Testis (tissue), 3 donors: ENCODE data around the gene DLK2. TPM values are rescaled to one million over a fixed set of nuclear protein-coding genes. Genes with fewer than 3 reads are reported as not detected.
"Not testable (repeated sequence)": the region's sequence is repeated elsewhere in the genome, so short reads cannot be mapped to it uniquely, and the experiment has no call there.

Experiments used
- DNase-seq: peaks from one replicate; pipeline ENCODE4 v3.0.0-alpha.2; 2019
- H3K27ac ChIP-seq, 2 donors: fragments of 200-600 bp; sonication (generic); one replicate each; pipeline ENCODE4 v1.5.1; 2019
- H3K27me3 ChIP-seq: fragments of 200-600 bp; sonication (generic); one replicate; pipeline ENCODE4 v1.5.1; 2019
- H3K36me3 ChIP-seq: fragments of 200-600 bp; sonication (generic); one replicate; pipeline ENCODE4 v1.5.1; 2017; ENCODE audit warnings: low read depth; ENCODE audit errors: missing control alignments
- H3K4me1 ChIP-seq: fragments of 200-600 bp; sonication (generic); one replicate; pipeline ENCODE4 v1.5.1; 2019
- H3K4me3 ChIP-seq, 2 donors: fragments of 200-600 bp; sonication (generic); one replicate each; pipeline ENCODE4 v1.5.1; 2017 to 2019
- H3K9me3 ChIP-seq: fragments of 200-600 bp; sonication (generic); one replicate; pipeline ENCODE4 v1.5.1; 2017
- POLR2A ChIP-seq: fragments of 450-650 bp; IDR thresholded peaks from one replicate; pipeline ENCODE4 v1.6.1; 2017; ENCODE audit warnings: antibody characterized with exemption, mild to moderate bottlenecking, moderate library complexity
- WGBS, 2 donors: methylation state at CpG; one replicate each; pipeline ENCODE4 v1.1.5; 2018; 5-methylcytosine and 5-hydroxymethylcytosine counted together
- intact Hi-C: fragments of 100-400 bp; cut with DNase I; formaldehyde crosslinking; loops from one replicate; pipeline ENCODE4 v1.15.1; 2023; ENCODE audit warnings: low total_unique reads
- polyA plus RNA-seq: library from polyadenylated mRNA; stranded (reverse); fragments of 350-450 nt; fragmentation: Illumina TruSeq; extraction: RNeasy Lipid Tissue Mini Kit (QIAGEN cat#74804); gene quantifications from one replicate; pipeline ENCODE4 v1.2.3, GENCODE V29; 2014; ENCODE audit warnings: low read depth, low replicate concordance; ENCODE audit not compliant: insufficient read depth
- total RNA-seq, 2 donors: library from RNA; depleted of rRNA; stranded (reverse); fragments of >200 nt; gene quantifications; one replicate each; pipeline ENCODE4 v1.2.3, GENCODE V29; 2016
- TF ChIP-seq, protein P1 (sequence below), 3 experiments: fragments of 450-650 bp in 2 of 3; fragments of 200-600 bp in 1 of 3; sonication (generic) in 1 of 3; IDR thresholded peaks; one replicate each; pipeline ENCODE4 v1.5.1; 2016 to 2019; ENCODE audit warnings: antibody characterized with exemption in 3 of 3, mild to moderate bottlenecking in 2 of 3, moderate library complexity in 1 of 3

Gene DLK2
- total and polyA plus RNA-seq, 3 donors from 2014 or later: 1.3 to 1.9 (median 1.7) TPM

GRCh38 chr6:43420012-43420709, 35.2 kb downstream of the DLK2 start:
- no peak overlapping the region for H3K4me3 ChIP-seq
- no peak for TF ChIP-seq POLR2A
- TF ChIP-seq, protein P1, sequence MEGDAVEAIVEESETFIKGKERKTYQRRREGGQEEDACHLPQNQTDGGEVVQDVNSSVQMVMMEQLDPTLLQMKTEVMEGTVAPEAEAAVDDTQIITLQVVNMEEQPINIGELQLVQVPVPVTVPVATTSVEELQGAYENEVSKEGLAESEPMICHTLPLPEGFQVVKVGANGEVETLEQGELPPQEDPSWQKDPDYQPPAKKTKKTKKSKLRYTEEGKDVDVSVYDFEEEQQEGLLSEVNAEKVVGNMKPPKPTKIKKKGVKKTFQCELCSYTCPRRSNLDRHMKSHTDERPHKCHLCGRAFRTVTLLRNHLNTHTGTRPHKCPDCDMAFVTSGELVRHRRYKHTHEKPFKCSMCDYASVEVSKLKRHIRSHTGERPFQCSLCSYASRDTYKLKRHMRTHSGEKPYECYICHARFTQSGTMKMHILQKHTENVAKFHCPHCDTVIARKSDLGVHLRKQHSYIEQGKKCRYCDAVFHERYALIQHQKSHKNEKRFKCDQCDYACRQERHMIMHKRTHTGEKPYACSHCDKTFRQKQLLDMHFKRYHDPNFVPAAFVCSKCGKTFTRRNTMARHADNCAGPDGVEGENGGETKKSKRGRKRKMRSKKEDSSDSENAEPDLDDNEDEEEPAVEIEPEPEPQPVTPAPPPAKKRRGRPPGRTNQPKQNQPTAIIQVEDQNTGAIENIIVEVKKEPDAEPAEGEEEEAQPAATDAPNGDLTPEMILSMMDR (IDR thresholded peaks at IDR 0.05): no peak
- no peak overlapping the region for H3K27ac ChIP-seq
- no peaks in the 10 kb centered on the region for H3K4me1 ChIP-seq
- intact Hi-C loops: no loop called here
- no peak for DNase-seq
- no peaks in the 10 kb centered on the region for H3K27me3 ChIP-seq
- no peaks in the 10 kb centered on the region for H3K36me3 ChIP-seq
- no peaks in the 10 kb centered on the region for H3K9me3 ChIP-seq
- WGBS, 2 donors: 66 to 71% methylated on average over 5 of the region's 5 CpGs

GRCh38 chr6:43416935-43417334, 38.4 kb downstream of the DLK2 start:
- H3K36me3 ChIP-seq: no peaks in the 10 kb centered on the region
- no peaks in the 10 kb centered on the region for H3K4me1 ChIP-seq
- no peak overlapping the region for H3K27ac ChIP-seq
- 78 to 85% methylated on average over 4 of the region's 4 CpGs for WGBS, 2 donors
- no peak for DNase-seq
- TF ChIP-seq, protein P1 (IDR thresholded peaks at IDR 0.05): no peak
- no peak for TF ChIP-seq POLR2A
- H3K9me3 ChIP-seq: no peaks in the 10 kb centered on the region
- no peak overlapping the region for H3K4me3 ChIP-seq
- no peaks in the 10 kb centered on the region for H3K27me3 ChIP-seq
- intact Hi-C loops: no loop called here

DNA sequence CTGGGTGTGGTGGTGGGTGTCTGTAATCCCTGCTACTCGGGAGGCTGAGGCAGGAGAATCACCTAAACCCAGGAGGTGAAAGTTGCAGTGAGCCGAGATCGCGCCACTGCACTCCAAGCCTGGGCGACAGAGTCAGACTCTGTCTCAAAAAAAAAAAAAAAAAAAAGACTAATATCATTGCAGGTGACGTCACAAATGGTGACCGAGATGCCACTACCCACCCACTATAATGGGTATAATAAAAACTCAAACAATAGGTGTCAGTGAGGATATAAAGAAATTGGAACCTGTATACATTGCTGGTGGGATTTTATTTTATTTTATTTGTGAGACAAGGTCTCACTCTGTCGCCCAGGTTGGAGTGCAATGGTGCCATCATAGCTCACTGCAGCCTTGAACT, 40.1 kb downstream of the DLK2 start:
- H3K9me3 ChIP-seq, H3K36me3 ChIP-seq, intact Hi-C loops, H3K4me1 ChIP-seq, H3K4me3 ChIP-seq, H3K27ac ChIP-seq, DNase-seq, H3K27me3 ChIP-seq: not testable (repeated sequence)
- WGBS, 2 donors: 87 to 89% methylated on average over 8 of the region's 8 CpGs

GRCh38 chr6:43413002-43413401, 42.3 kb downstream of the DLK2 start:
- intact Hi-C loops: no loop called here
- Histone ChIP-seq H3K36me3 (no peaks in the 10 kb centered on the region), H3K9me3 (no peaks in the 10 kb centered on the region), H3K27me3 (no peaks in the 10 kb centered on the region), H3K4me1 (no peaks in the 10 kb centered on the region), H3K27ac (no peak overlapping the region), H3K4me3 (no peak overlapping the region)
- 100% methylated on average over 2 of the region's 2 CpGs; no CpG with 5 or more reads in 1 of the 2 donors for WGBS, 2 donors
- DNase-seq: no peak
- no peak for TF ChIP-seq POLR2A
- TF ChIP-seq, protein P1 (IDR thresholded peaks at IDR 0.05): no peak

- no peak for DNase-seq
- Histone ChIP-seq H3K36me3 (no peaks in the 10 kb centered on the region), H3K27ac (no peak overlapping the region), H3K9me3 (no peaks in the 10 kb centered on the region), H3K4me1 (no peaks in the 10 kb centered on the region), H3K4me3 (no peak overlapping the region), H3K27me3 (no peaks in the 10 kb centered on the region)
- no peak for TF ChIP-seq POLR2A
- TF ChIP-seq, protein P1 (IDR thresholded peaks at IDR 0.05): no peak
- intact Hi-C loops: no loop called here
- WGBS, 2 donors: 91% methylated on average over 5 of the region's 5 CpGs; no CpG with 5 or more reads in 1 of the 2 donors
Measured at GRCh38 chr6:43412541-43412940, 42.8 kb downstream of the DLK2 start.

DNA sequence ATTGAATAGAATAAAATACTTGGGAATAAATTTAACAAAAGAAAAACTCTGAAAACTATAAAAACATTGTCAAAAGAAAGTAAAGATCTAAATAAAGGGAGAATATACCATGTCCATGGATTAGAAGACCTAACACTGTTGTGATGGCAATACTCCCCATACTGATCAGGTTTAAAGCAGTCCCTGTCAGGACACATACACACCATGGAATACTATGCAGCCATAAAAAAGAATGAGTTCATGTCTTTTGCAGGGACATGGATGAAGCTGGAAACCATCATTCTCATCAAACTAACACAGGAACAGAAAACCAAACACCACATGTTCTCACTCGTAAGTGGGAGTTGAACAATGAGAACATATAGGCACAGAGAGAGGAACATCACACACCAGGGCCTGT, 44.6 kb downstream of the DLK2 start:
- H3K36me3 ChIP-seq, DNase-seq, intact Hi-C loops, H3K9me3 ChIP-seq, H3K4me1 ChIP-seq, H3K27me3 ChIP-seq, H3K27ac ChIP-seq, H3K4me3 ChIP-seq: not testable (repeated sequence)
- WGBS, 2 donors: 79 to 83% methylated on average over 1 of the region's 1 CpG
